ENCODE results near the gene NAPSA. TPM values are rescaled to one million over a fixed set of nuclear protein-coding genes. Genes with fewer than 3 reads are reported as not detected.

The NAPSA gene
- total and polyA plus RNA-seq, 9 of the 15 experiments (the other 6 are each of a cell fraction or from before 2014, with no cell fraction given), result 0.25 to 1.9 (median 0.69) TPM

GRCh38 chr19:50368649-50369570 lies 3.5 kb upstream of the NAPSA start (continued):
- TF ChIP-seq CUX1 (CRISPR knock-in tag; IDR thresholded peaks at IDR 0.05) (peak; percentile 12; the same call in 1 of the 2 replicates), RBM17 (IDR thresholded peaks at IDR 0.05; ENCODE audit: borderline replicate concordance, low read depth, low read length) (no peak), TOE1 (IDR thresholded peaks at IDR 0.05; ENCODE audit: borderline replicate concordance) (peak; percentile 98), TOE1 (CRISPR knock-in tag; IDR thresholded peaks at IDR 0.05; ENCODE audit: borderline replicate concordance, low read depth) (no peak), NCOA1 (IDR thresholded peaks at IDR 0.05; ENCODE audit: low read depth) (no peak), BRCA1 (IDR thresholded peaks at IDR 0.05) (no peak), BRCA1 (CRISPR knock-in tag; IDR thresholded peaks at IDR 0.05) (no peak), MGA (IDR thresholded peaks at IDR 0.05) (peak; percentile 71; the same call in 1 of the 2 replicates), IFI16 (CRISPR knock-in tag; IDR thresholded peaks at IDR 0.05) (no peak)

Measured in K562 (cell line).